ENCODE measurements around the gene GREB1.

DNA sequence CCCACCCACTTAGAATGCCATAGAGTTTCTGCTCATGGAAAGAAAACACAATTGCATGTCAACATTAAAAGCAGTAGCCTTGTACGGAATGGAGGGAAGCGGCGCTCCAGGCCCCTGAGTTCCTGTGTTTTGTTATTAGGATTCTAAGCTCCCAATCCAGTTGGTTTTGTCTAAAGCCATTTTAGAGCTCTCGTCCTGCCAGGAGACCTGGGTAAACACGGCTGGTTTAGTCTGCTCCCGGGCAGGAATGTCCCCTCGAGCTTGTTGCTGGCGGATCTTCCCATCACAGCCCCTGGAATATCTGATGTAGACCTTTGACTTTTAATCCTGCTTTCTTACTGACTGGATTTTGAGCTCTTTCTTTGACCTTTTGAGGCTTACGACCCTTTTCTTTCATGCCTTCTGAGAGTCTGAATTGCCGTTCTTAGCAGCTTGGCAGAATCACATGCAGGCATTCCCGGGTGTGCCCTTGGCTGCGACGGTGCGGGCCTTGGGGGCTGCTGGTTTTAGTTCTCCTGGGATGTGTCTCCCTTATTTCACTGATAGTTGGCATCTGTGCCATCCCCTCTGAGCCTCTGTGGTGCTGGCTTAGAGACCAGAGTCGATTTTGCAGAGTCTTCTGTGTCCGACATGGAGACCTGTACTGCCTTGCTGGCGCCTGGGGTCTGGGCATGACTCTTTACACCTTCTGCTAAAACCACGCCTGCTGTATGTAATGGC lies 25.4 kb downstream of the GREB1 start:
- TF ChIP-seq, protein P1, sequence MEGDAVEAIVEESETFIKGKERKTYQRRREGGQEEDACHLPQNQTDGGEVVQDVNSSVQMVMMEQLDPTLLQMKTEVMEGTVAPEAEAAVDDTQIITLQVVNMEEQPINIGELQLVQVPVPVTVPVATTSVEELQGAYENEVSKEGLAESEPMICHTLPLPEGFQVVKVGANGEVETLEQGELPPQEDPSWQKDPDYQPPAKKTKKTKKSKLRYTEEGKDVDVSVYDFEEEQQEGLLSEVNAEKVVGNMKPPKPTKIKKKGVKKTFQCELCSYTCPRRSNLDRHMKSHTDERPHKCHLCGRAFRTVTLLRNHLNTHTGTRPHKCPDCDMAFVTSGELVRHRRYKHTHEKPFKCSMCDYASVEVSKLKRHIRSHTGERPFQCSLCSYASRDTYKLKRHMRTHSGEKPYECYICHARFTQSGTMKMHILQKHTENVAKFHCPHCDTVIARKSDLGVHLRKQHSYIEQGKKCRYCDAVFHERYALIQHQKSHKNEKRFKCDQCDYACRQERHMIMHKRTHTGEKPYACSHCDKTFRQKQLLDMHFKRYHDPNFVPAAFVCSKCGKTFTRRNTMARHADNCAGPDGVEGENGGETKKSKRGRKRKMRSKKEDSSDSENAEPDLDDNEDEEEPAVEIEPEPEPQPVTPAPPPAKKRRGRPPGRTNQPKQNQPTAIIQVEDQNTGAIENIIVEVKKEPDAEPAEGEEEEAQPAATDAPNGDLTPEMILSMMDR (IDR thresholded peaks at IDR 0.05; ENCODE audit: poor library complexity, severe bottlenecking), result no peak
- TF ChIP-seq MXI1 (conservative IDR thresholded peaks at IDR 0.05; ENCODE audit: poor library complexity, severe bottlenecking) (no peak), POLR2AphosphoS5 (IDR thresholded peaks at IDR 0.05) (no peak), EZH2 (IDR thresholded peaks at IDR 0.05; ENCODE audit: borderline replicate concordance, insufficient read depth, low read length, poor library complexity, severe bottlenecking) (no peak), TAF1 (IDR thresholded peaks at IDR 0.05; ENCODE audit: low read depth) (no peak), RAD21 (conservative IDR thresholded peaks at IDR 0.05) (no peak), SMC3 (conservative IDR thresholded peaks at IDR 0.05; ENCODE audit: poor library complexity) (no peak), EP300 (conservative IDR thresholded peaks at IDR 0.05; ENCODE audit: poor library complexity, severe bottlenecking) (no peak)
- TF ChIP-seq, protein P2, sequence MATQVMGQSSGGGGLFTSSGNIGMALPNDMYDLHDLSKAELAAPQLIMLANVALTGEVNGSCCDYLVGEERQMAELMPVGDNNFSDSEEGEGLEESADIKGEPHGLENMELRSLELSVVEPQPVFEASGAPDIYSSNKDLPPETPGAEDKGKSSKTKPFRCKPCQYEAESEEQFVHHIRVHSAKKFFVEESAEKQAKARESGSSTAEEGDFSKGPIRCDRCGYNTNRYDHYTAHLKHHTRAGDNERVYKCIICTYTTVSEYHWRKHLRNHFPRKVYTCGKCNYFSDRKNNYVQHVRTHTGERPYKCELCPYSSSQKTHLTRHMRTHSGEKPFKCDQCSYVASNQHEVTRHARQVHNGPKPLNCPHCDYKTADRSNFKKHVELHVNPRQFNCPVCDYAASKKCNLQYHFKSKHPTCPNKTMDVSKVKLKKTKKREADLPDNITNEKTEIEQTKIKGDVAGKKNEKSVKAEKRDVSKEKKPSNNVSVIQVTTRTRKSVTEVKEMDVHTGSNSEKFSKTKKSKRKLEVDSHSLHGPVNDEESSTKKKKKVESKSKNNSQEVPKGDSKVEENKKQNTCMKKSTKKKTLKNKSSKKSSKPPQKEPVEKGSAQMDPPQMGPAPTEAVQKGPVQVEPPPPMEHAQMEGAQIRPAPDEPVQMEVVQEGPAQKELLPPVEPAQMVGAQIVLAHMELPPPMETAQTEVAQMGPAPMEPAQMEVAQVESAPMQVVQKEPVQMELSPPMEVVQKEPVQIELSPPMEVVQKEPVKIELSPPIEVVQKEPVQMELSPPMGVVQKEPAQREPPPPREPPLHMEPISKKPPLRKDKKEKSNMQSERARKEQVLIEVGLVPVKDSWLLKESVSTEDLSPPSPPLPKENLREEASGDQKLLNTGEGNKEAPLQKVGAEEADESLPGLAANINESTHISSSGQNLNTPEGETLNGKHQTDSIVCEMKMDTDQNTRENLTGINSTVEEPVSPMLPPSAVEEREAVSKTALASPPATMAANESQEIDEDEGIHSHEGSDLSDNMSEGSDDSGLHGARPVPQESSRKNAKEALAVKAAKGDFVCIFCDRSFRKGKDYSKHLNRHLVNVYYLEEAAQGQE (IDR thresholded peaks at IDR 0.05; ENCODE audit: borderline replicate concordance), result no peak

Data from neural cell (in vitro differentiated cells).